Measurements from ENCODE around the gene MLLT10.
"Not testable (repeated sequence)": the region's sequence is repeated elsewhere in the genome, so short reads cannot be mapped to it uniquely, and the experiment has no call there.

Gene MLLT10

GRCh38 chr10:21588159-21588558, 54.1 kb downstream of the MLLT10 start:
- not testable (repeated sequence) for DNase-seq

GRCh38 chr10:21593986-21594385, 60.0 kb downstream of the MLLT10 start:
- DNase-seq: no peak

GRCh38 chr10:21599582-21599981, 65.5 kb downstream of the MLLT10 start:
- no peak for DNase-seq

- no peak for DNase-seq
These were observed 66.9 kb downstream of the MLLT10 start for GRCh38 chr10:21600804-21601433.

GRCh38 chr10:21602313-21602712, 68.3 kb downstream of the MLLT10 start:
- no peak for DNase-seq

- DNase-seq: no peak
These were observed 69.7 kb downstream of the MLLT10 start for GRCh38 chr10:21603721-21604120.

GRCh38 chr10:21604651-21605050, 70.6 kb downstream of the MLLT10 start:
- no peak for DNase-seq

GRCh38 chr10:21607907-21608306, 73.9 kb downstream of the MLLT10 start:
- DNase-seq: no peak

- no peak for DNase-seq
These were observed 80.0 kb downstream of the MLLT10 start for GRCh38 chr10:21614000-21614399.

- no peak for DNase-seq
These were observed 83.2 kb downstream of the MLLT10 start for GRCh38 chr10:21617267-21617666.

- no peak for DNase-seq
These were observed 89.3 kb downstream of the MLLT10 start for GRCh38 chr10:21623291-21623690.

GRCh38 chr10:21624421-21624820, 90.4 kb downstream of the MLLT10 start:
- not testable (repeated sequence) for DNase-seq

- DNase-seq: no peak
These were observed 90.9 kb downstream of the MLLT10 start for GRCh38 chr10:21624951-21625350.

- DNase-seq: no peak
These were observed 91.7 kb downstream of the MLLT10 start for GRCh38 chr10:21625623-21626229.

- DNase-seq: no peak
These were observed 92.6 kb downstream of the MLLT10 start for GRCh38 chr10:21626457-21627161.

GRCh38 chr10:21627331-21627730, 93.3 kb downstream of the MLLT10 start:
- no peak for DNase-seq

- DNase-seq: no peak
These were observed 94.0 kb downstream of the MLLT10 start for GRCh38 chr10:21628023-21628422.

- not testable (repeated sequence) for DNase-seq
These were observed 94.6 kb downstream of the MLLT10 start for GRCh38 chr10:21628645-21629044.

- no peak for DNase-seq
These were observed 100.8 kb downstream of the MLLT10 start for GRCh38 chr10:21634599-21635365.

GRCh38 chr10:21637795-21638194, 103.8 kb downstream of the MLLT10 start:
- DNase-seq: no peak

GRCh38 chr10:21638681-21639080, 104.6 kb downstream of the MLLT10 start:
- no peak for DNase-seq

GRCh38 chr10:21648040-21648439, 114.0 kb downstream of the MLLT10 start:
- DNase-seq: no peak

GRCh38 chr10:21649454-21649872, 115.4 kb downstream of the MLLT10 start:
- DNase-seq: no peak
